Lung (tissue), 12 donors: ENCODE data around the gene CEP170B. TPM values are rescaled to one million over a fixed set of nuclear protein-coding genes. Genes with fewer than 3 reads are reported as not detected.

Experiments used
- ATAC-seq: fragments of 200-7000 bp; cut with Tn5 transposase; one replicate; pipeline ENCODE4 v1.9.1; 2020; ENCODE audit warnings: moderate number of reproducible peaks; ENCODE audit not compliant: insufficient read depth, low FRiP score
- DNase-seq, 3 donors: peaks; one replicate each; pipeline ENCODE4 v3.0.0-alpha.2; 2013 to 2017
- H3K27ac ChIP-seq, 2 donors: one replicate each; pipeline ENCODE4 v1.5.1; 2013; ENCODE audit warnings: mild to moderate bottlenecking in 2 of 2, moderate library complexity in 2 of 2, control low read depth in 1 of 2, inconsistent platforms in 1 of 2, low read depth in 1 of 2, low read length in 1 of 2
- H3K27me3 ChIP-seq, 3 donors: one replicate each; pipeline ENCODE4 v1.5.1; 2013; ENCODE audit warnings: low read length in 2 of 3; ENCODE audit not compliant: control insufficient read depth in 3 of 3, insufficient read depth in 3 of 3
- H3K36me3 ChIP-seq, 4 donors: one replicate each; pipeline ENCODE4 v1.5.1; 2013; ENCODE audit warnings: low read length in 4 of 4, mild to moderate bottlenecking in 1 of 4, moderate library complexity in 1 of 4; ENCODE audit not compliant: control insufficient read depth in 4 of 4, insufficient read depth in 4 of 4
- H3K4me1 ChIP-seq, 5 donors: one replicate each; pipeline ENCODE4 v1.5.1; 2013; ENCODE audit warnings: low read length in 5 of 5, mild to moderate bottlenecking in 2 of 5, moderate library complexity in 1 of 5; ENCODE audit not compliant: control insufficient read depth in 5 of 5, insufficient read depth in 5 of 5
- H3K4me3 ChIP-seq: one replicate; pipeline ENCODE4 v1.5.1; 2013; ENCODE audit warnings: mild to moderate bottlenecking, control low read depth, moderate library complexity
- H3K9ac ChIP-seq, 2 donors: one replicate each; pipeline ENCODE4 v1.5.1; 2013; ENCODE audit warnings: low read length in 2 of 2, control low read depth in 1 of 2; ENCODE audit not compliant: insufficient read depth in 1 of 2
- H3K9me3 ChIP-seq, 4 donors: one replicate each; pipeline ENCODE4 v1.5.1; 2013; ENCODE audit warnings: low read length in 3 of 4, mild to moderate bottlenecking in 1 of 4, moderate library complexity in 1 of 4; ENCODE audit not compliant: control insufficient read depth in 4 of 4, insufficient read depth in 3 of 4
- CTCF ChIP-seq: IDR thresholded peaks from 2 replicates; pipeline ENCODE4 v1.5.1; 2012; ENCODE audit warnings: mild to moderate bottlenecking; ENCODE audit errors: control extremely low read depth, extremely low read depth
- WGBS, 2 donors: extraction: QIAGEN DNeasy Blood & Tissue Kit; methylation state at CpG; one replicate each; pipeline ENCODE4 v1.1.7; 2013; 5-methylcytosine and 5-hydroxymethylcytosine counted together
- polyA plus RNA-seq, 2 donors: library from polyadenylated mRNA; stranded (reverse); fragments of 200-250 nt; gene quantifications; one replicate each; pipeline ENCODE4 v1.2.1, GENCODE V29; 2013
- total RNA-seq, 2 donors: library from RNA; depleted of rRNA in 1 of 2; stranded (reverse); fragments of >200 nt in 1 of 2; gene quantifications; one replicate each; pipeline ENCODE4 v1.2.1, GENCODE V29; 2014 to 2021
- donor health status: control.
- donor health status: control.
- donor health status: Bipolar disorder and iron deficiency.
- donor health status: healthy.
- donor health status: DM: yes; HTN: yes; CAD: no.

CEP170B gene
- total and polyA plus RNA-seq, 4 donors: 12.1 to 50.3 (median 15.1) TPM

GRCh38 chr14:104821229-104821945 is 43.7 kb upstream of the CEP170B start:
- ATAC-seq (no peak), DNase-seq (no peak)
- no peak overlapping the region for H3K9ac ChIP-seq
- 88 to 92% methylated on average over 23 of the region's 23 CpGs for WGBS, 2 donors
- H3K4me3 ChIP-seq: no peak overlapping the region
- H3K4me1 ChIP-seq: peaks cover 0 to 10% (median 0%) of the 10 kb centered on the region in 5 donors
- no peak overlapping the region for H3K27ac ChIP-seq
- H3K27me3 ChIP-seq: peaks cover 0 to 7% (median 0%) of the 10 kb centered on the region in 3 donors
- no peak for TF ChIP-seq CTCF
- H3K36me3 ChIP-seq: peaks cover 0 to 7% (median 3%) of the 10 kb centered on the region in 4 donors
- peaks cover 0 to 4% (median 0%) of the 10 kb centered on the region in 4 donors for H3K9me3 ChIP-seq

GRCh38 chr14:104821971-104822608 is 43.0 kb upstream of the CEP170B start:
- no peak for DNase-seq
- no peak overlapping the region for H3K27ac ChIP-seq
- peaks cover 0 to 4% (median 0%) of the 10 kb centered on the region in 4 donors for H3K9me3 ChIP-seq
- WGBS, 2 donors: 91 to 94% methylated on average over 27 of the region's 27 CpGs
- peaks cover 0 to 7% (median 0%) of the 10 kb centered on the region in 3 donors for H3K27me3 ChIP-seq
- no peak for TF ChIP-seq CTCF
- H3K9ac ChIP-seq: no peak overlapping the region
- H3K4me1 ChIP-seq: peaks cover 0 to 7% (median 0%) of the 10 kb centered on the region in 5 donors
- H3K4me3 ChIP-seq: no peak overlapping the region
- peaks cover 0 to 7% (median 3%) of the 10 kb centered on the region in 4 donors for H3K36me3 ChIP-seq
- ATAC-seq: no peak

- Histone ChIP-seq H3K4me1 (peaks cover 0 to 12% (median 8%) of the 10 kb centered on the region in 5 donors), H3K27ac (no peak overlapping the region), H3K9me3 (peaks cover 0 to under 1% (median 0%) of the 10 kb centered on the region in 4 donors), H3K9ac (no peak overlapping the region), H3K36me3 (peaks cover 0 to 4% (median 2%) of the 10 kb centered on the region in 4 donors), H3K27me3 (peaks cover 0 to 7% (median 0%) of the 10 kb centered on the region in 3 donors), H3K4me3 (no peak overlapping the region)
- TF ChIP-seq CTCF: no peak
- 90 to 91% methylated on average over 22 of the region's 22 CpGs for WGBS, 2 donors
- DNase-seq: no peak
- ATAC-seq: no peak
Observed at GRCh38 chr14:104822821-104823615, 42.0 kb upstream of the CEP170B start.
